SK-N-SH treated with all-trans-retinoic acid at 6 μM for 48 hours (cell line): ENCODE data around the gene C1GALT1C1.

Experiments used
- BACH2 ChIP-seq: fragments of 250-450 bp; sonication (Bioruptor Pico); IDR thresholded peaks from 2 replicates; pipeline ENCODE4 v1.9.0; 2021; ENCODE audit warnings: mild to moderate bottlenecking, borderline replicate concordance
- GLIS3 ChIP-seq: fragments of 250-450 bp; sonication (Bioruptor Pico); IDR thresholded peaks from 2 replicates; pipeline ENCODE4 v1.5.0; 2020; ENCODE audit warnings: mild to moderate bottlenecking, moderate library complexity
- POU6F1 ChIP-seq: fragments of 250-450 bp; sonication (Bioruptor Pico); IDR thresholded peaks from 2 replicates; pipeline ENCODE4 v1.8.0; 2021; ENCODE audit warnings: low read depth, mild to moderate bottlenecking, moderate library complexity, borderline replicate concordance
- RARB ChIP-seq: fragments of 250-450 bp; sonication (Bioruptor Pico); IDR thresholded peaks from 2 replicates; pipeline ENCODE4 v1.8.0; 2021; ENCODE audit warnings: mild to moderate bottlenecking, moderate library complexity
- TOX ChIP-seq: fragments of 250-450 bp; sonication (Bioruptor Pico); IDR thresholded peaks from 2 replicates; pipeline ENCODE4 v1.8.0; 2021; ENCODE audit warnings: mild to moderate bottlenecking, moderate library complexity, borderline replicate concordance
- ZC3H10 ChIP-seq: fragments of 250-450 bp; sonication (Bioruptor Pico); IDR thresholded peaks from 2 replicates; pipeline ENCODE4 v1.5.1; 2021; ENCODE audit warnings: mild to moderate bottlenecking, moderate library complexity
- ZFP3 ChIP-seq: fragments of 250-450 bp; sonication (Bioruptor Pico); IDR thresholded peaks from 2 replicates; pipeline ENCODE4 v1.5.0; 2020; ENCODE audit warnings: mild to moderate bottlenecking, moderate library complexity
- ZNF565 ChIP-seq: fragments of 450-650 bp; formaldehyde crosslinking; conservative IDR thresholded peaks from 2 replicates; pipeline ENCODE4 v1.5.0; 2020; ENCODE audit warnings: low read depth, mild to moderate bottlenecking, moderate library complexity

DNA sequence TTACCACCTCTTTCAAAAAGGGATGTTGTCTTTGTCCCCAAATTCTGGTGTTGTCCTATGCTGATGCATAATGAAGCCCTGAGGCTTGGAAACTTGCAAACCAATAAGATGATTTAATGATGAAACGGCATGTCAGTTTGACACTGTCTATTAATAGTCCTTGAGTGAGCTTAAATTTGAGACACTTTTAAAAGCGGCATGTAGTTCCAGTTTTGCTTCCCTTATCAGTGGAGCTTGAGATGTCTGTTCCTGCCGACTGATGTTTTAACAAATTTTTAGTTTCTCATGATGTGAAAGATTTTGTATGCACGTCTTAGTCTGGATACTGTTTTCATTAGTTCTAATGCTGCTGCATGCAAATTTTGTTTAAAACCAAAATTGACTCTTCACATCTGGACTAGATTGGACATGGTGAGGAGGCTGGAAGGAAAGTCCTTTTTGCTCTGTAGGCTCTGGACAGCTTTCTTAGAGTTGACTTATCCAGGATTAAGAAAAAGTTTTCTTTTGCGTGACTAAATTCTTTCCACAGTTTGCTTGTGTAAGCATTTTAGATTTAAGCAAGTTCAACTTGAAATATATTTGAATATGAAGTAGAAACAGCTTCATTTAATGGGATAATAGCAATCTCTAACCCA is 11.7 kb downstream of the C1GALT1C1 start:
- TF ChIP-seq BACH2: no peak
- TF ChIP-seq TOX (CRISPR knock-in tag): no peak
- TF ChIP-seq POU6F1 (CRISPR knock-in tag): no peak
- no peak for TF ChIP-seq ZC3H10 (CRISPR knock-in tag)
- TF ChIP-seq RARB: no peak
- TF ChIP-seq GLIS3 (CRISPR knock-in tag): no peak
- TF ChIP-seq ZFP3 (CRISPR knock-in tag): no peak
- no peak for TF ChIP-seq ZNF565 (CRISPR knock-in tag)
